Measurements from ENCODE around the gene CHODL. TPM values are rescaled to one million over a fixed set of nuclear protein-coding genes. Genes with fewer than 3 reads are reported as not detected.

The CHODL gene
- total RNA-seq, 1 donor from 2014 or later: 5.7 TPM

- no peak for TF ChIP-seq CTCF (conservative IDR thresholded peaks at IDR 0.05)
- H3K9me3 Mint-ChIP-seq: no peaks in the 10 kb centered on the region
- no peak for DNase-seq (ENCODE audit: extremely low spot score, unreplicated experiment)
- H3K4me3 Mint-ChIP-seq: no peak overlapping the region
- H3K27ac Mint-ChIP-seq: no peak overlapping the region
- peaks cover 23% of the 10 kb centered on the region for H3K27me3 Mint-ChIP-seq
- no peaks in the 10 kb centered on the region for H3K4me1 Mint-ChIP-seq (ENCODE audit: unreplicated experiment)
- H3K36me3 Mint-ChIP-seq: no peaks in the 10 kb centered on the region
Observed at GRCh38 chr21:18251065-18251464, 6.4 kb downstream of the CHODL start.

- Mint-ChIP-seq H3K9me3 (no peaks in the 10 kb centered on the region), H3K36me3 (no peaks in the 10 kb centered on the region), H3K4me3 (no peak overlapping the region), H3K27ac (no peak overlapping the region), H3K4me1 (ENCODE audit: unreplicated experiment) (no peaks in the 10 kb centered on the region), H3K27me3 (peaks cover 16% of the 10 kb centered on the region)
- no peak for TF ChIP-seq CTCF (conservative IDR thresholded peaks at IDR 0.05)
- DNase-seq (ENCODE audit: extremely low spot score, unreplicated experiment): no peak
Observed at GRCh38 chr21:18252256-18252655, 7.6 kb downstream of the CHODL start.

- H3K27ac Mint-ChIP-seq: no peak overlapping the region
- DNase-seq (ENCODE audit: extremely low spot score, unreplicated experiment): no peak
- H3K27me3 Mint-ChIP-seq: peaks cover 13% of the 10 kb centered on the region
- no peaks in the 10 kb centered on the region for H3K9me3 Mint-ChIP-seq
- H3K4me3 Mint-ChIP-seq: no peak overlapping the region
- no peaks in the 10 kb centered on the region for H3K4me1 Mint-ChIP-seq (ENCODE audit: unreplicated experiment)
- no peaks in the 10 kb centered on the region for H3K36me3 Mint-ChIP-seq
- no peak for TF ChIP-seq CTCF (conservative IDR thresholded peaks at IDR 0.05)
Observed at GRCh38 chr21:18252680-18253079, 8.0 kb downstream of the CHODL start.

GRCh38 chr21:18253221-18253620 lies 8.6 kb downstream of the CHODL start:
- no peak for DNase-seq (ENCODE audit: extremely low spot score, unreplicated experiment)
- TF ChIP-seq CTCF (conservative IDR thresholded peaks at IDR 0.05): no peak
- Mint-ChIP-seq H3K36me3 (no peaks in the 10 kb centered on the region), H3K9me3 (no peaks in the 10 kb centered on the region), H3K4me3 (no peak overlapping the region), H3K27me3 (peaks cover 7% of the 10 kb centered on the region), H3K4me1 (ENCODE audit: unreplicated experiment) (no peaks in the 10 kb centered on the region), H3K27ac (no peak overlapping the region)

- Mint-ChIP-seq H3K4me3 (no peak overlapping the region), H3K4me1 (ENCODE audit: unreplicated experiment) (no peaks in the 10 kb centered on the region), H3K27me3 (peaks cover 6% of the 10 kb centered on the region), H3K36me3 (no peaks in the 10 kb centered on the region), H3K9me3 (no peaks in the 10 kb centered on the region), H3K27ac (no peak overlapping the region)
- no peak for DNase-seq (ENCODE audit: extremely low spot score, unreplicated experiment)
- no peak for TF ChIP-seq CTCF (conservative IDR thresholded peaks at IDR 0.05)
Observed at GRCh38 chr21:18253799-18254198, 9.2 kb downstream of the CHODL start.

GRCh38 chr21:18265944-18266343 lies 21.3 kb downstream of the CHODL start:
- no peak for DNase-seq (ENCODE audit: extremely low spot score, unreplicated experiment)
- Mint-ChIP-seq H3K27ac (no peak overlapping the region), H3K27me3 (no peaks in the 10 kb centered on the region), H3K4me1 (ENCODE audit: unreplicated experiment) (no peaks in the 10 kb centered on the region), H3K36me3 (no peaks in the 10 kb centered on the region), H3K9me3 (peaks cover 3% of the 10 kb centered on the region), H3K4me3 (no peak overlapping the region)
- TF ChIP-seq CTCF (conservative IDR thresholded peaks at IDR 0.05): no peak

All from type B pancreatic cell (in vitro differentiated cells).